WI38 (cell line): Measurements from ENCODE around the gene TSC22D2.

ENCODE experiments used
- H3K4me3 ChIP-seq: 2 replicates; pipeline ENCODE4 v1.5.1; 2011; ENCODE audit warnings: low read depth, mild to moderate bottlenecking, control low read depth, low read length
- TF ChIP-seq, protein P1 (sequence below): IDR thresholded peaks from 2 replicates; pipeline ENCODE4 v1.5.1; 2012; ENCODE audit warnings: low read depth, mild to moderate bottlenecking, control low read depth, low read length

The TSC22D2 gene

DNA sequence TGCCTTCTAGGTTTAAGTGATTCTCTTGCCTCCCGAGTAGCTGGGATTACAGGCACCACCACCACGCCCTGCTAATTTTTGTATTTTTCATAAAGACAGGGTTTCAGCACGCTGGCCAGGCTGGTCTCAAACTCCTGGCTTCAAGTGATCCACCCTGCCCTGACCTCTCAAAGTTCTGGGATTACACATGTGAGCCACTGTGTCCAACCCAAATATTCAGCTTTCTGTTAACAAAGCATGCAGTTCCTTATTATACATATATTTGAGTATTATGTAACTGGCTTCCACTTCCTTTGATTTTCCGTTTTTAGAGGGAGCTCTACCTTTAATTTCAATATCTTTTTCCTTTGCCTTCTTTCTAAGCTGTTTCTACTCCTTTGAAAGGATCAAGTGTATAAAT lies 26.1 kb downstream of the TSC22D2 start:
- H3K4me3 ChIP-seq = no peak overlapping the region
- TF ChIP-seq, protein P1, sequence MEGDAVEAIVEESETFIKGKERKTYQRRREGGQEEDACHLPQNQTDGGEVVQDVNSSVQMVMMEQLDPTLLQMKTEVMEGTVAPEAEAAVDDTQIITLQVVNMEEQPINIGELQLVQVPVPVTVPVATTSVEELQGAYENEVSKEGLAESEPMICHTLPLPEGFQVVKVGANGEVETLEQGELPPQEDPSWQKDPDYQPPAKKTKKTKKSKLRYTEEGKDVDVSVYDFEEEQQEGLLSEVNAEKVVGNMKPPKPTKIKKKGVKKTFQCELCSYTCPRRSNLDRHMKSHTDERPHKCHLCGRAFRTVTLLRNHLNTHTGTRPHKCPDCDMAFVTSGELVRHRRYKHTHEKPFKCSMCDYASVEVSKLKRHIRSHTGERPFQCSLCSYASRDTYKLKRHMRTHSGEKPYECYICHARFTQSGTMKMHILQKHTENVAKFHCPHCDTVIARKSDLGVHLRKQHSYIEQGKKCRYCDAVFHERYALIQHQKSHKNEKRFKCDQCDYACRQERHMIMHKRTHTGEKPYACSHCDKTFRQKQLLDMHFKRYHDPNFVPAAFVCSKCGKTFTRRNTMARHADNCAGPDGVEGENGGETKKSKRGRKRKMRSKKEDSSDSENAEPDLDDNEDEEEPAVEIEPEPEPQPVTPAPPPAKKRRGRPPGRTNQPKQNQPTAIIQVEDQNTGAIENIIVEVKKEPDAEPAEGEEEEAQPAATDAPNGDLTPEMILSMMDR = no peak

- TF ChIP-seq, protein P1 = no peak
- no peak overlapping the region for H3K4me3 ChIP-seq
Measured at GRCh38 chr3:150436161-150436560, 28.1 kb downstream of the TSC22D2 start.

- no peak overlapping the region for H3K4me3 ChIP-seq
- TF ChIP-seq, protein P1 = no peak
Measured at GRCh38 chr3:150439657-150440056, 31.6 kb downstream of the TSC22D2 start.

- H3K4me3 ChIP-seq = no peak overlapping the region
Measured at GRCh38 chr3:150443331-150443741, 35.2 kb downstream of the TSC22D2 start.

DNA sequence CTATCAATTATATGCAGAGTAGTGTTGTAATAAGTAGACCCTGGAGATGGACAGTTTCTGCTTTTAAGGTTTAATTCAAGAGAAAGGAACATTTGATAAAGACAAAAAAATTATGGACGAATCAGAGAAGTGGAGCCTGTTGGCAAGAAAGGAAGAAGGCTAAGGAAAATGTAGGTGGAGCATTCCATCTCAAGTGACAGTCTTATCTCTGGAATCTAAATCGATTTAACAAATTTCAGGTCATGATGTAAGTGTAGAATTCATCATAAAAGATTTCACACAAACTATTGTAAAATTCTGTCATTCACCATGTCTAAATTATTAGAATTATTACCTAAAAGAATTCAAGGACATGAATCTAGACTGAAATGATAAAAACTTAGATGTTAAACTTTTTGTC lies 36.3 kb downstream of the TSC22D2 start:
- TF ChIP-seq, protein P1 = no peak
- H3K4me3 ChIP-seq = no peak overlapping the region

More at GRCh38 chr3:150443331-150443741, 35.2 kb downstream of the TSC22D2 start:
- TF ChIP-seq, protein P1 = no peak

GRCh38 chr3:150446470-150446977 lies 38.4 kb downstream of the TSC22D2 start:
- no peak overlapping the region for H3K4me3 ChIP-seq
- TF ChIP-seq, protein P1 = no peak

- H3K4me3 ChIP-seq = no peak overlapping the region
- TF ChIP-seq, protein P1 = no peak
Measured at GRCh38 chr3:150447084-150447483, 39.0 kb downstream of the TSC22D2 start.
